Stimulated activated CD8-positive, alpha-beta memory T cell treated with anti-CD3 and anti-CD28 coated beads, Interleukin-12 subunit alpha, Interleukin-12 subunit beta, amount 100 ng/mL, for 4 hours (primary cell): Measurements from ENCODE around the gene IQGAP2.

ENCODE experiments used
- DNase-seq: peaks from one replicate; pipeline ENCODE4 v3.0.0-alpha.2; 2020; ENCODE audit warnings: low read depth

The IQGAP2 gene

GRCh38 chr5:76476474-76477038, 73.5 kb downstream of the IQGAP2 start:
- DNase-seq, result no peak

DNA sequence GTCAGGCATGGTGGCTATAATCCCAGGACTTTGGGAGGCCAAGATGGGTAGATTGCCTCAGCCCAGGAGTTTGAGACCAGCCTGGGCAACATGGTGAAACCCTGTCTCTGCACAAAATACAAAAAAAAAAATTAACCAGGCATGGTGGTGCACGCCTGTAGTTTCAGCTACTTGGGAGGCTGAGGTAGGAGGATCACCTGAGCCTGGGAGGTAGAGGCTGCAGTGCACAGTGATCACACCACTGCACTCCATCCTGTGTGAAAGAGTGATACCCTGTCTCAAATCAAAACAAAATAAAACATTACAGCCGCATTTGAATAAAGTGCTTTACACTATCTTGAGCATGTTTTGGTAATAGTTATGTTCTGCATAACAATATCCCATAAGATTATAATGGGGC, 74.0 kb downstream of the IQGAP2 start:
- DNase-seq, result no peak

GRCh38 chr5:76477571-76477970, 74.5 kb downstream of the IQGAP2 start:
- no peak for DNase-seq

- DNase-seq, result no peak
Measured at GRCh38 chr5:76479281-76479680, 76.2 kb downstream of the IQGAP2 start.

- DNase-seq, result no peak
Measured at GRCh38 chr5:76479973-76480667, 77.0 kb downstream of the IQGAP2 start.

DNA sequence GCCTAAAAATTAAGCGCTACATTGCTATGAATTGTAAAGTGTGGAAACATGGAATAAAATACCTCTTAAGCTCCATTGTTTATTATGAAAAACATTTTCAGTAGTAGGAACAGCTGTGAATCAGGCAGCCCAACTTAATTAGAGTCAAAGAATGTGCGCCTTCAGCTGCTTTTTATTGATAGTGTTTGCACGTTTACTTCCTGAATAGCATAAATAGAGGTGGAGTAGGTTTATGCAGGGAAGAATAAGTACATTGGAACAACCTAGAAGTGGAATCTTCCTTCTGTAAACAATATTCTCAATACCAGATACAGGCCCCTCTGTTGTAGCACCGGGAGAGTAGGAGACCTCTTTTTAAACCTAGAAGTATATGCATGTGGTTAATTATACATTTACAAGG, 79.9 kb downstream of the IQGAP2 start:
- DNase-seq, result no peak

GRCh38 chr5:76483433-76483832, 80.3 kb downstream of the IQGAP2 start:
- no peak for DNase-seq

- DNase-seq, result no peak
Measured at GRCh38 chr5:76483881-76484280, 80.8 kb downstream of the IQGAP2 start.

DNA sequence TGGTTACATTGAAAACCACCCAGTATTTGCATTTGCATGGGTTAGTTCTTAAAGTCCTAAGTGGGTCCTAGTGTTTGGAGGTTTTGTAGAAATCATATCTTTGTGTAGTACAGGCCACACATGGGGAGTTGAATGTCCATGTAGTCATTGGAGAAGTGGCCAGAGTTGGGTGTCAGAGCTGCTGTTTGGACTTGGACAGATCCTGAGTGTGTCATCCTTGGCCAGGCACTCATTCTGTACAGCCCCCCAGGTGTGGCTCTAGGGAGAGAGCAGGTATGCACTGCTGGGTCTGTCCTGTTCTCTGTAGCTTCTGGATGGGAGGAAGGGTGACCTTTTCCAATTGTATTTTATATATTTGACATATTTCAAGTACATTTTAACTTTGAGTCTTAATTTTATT, 82.4 kb downstream of the IQGAP2 start:
- DNase-seq, result no peak

DNA sequence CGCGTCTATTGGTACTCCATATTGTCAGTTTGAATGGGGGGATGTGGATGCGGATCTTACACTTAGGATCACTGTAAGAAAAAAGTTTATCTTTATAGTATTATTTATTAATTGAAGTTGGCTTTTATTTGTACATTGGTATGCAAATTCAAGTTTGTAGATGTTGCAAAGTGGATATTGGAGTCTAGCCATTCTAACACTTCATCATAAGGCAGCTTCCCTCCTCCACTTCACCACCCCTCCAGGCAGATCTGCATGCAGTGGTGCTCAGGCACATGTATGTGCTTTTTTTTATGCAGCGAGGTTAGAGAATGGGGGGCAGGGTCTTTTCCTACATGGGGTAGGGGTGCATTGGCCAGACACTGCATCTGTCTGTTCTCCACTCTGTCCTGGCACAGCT, 84.3 kb downstream of the IQGAP2 start:
- DNase-seq, result no peak

DNA sequence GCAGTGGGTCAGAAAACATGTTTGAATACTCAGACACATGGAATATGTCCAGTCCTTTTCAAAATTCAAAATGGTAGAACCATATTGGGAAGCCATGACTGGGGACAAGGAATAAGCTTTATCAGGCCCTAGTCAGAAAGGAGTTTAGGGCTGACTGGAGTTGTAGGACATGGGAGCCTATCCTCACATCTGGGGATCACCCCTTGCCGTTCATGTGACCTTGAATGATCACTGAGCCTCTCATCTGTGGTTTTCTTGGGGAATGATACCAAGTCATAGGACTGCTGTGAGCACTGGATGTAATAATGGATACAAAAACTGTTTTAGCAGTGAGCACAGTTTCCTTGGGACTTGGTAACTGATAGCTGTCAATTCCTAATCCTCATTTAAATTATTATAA, 84.7 kb downstream of the IQGAP2 start:
- DNase-seq, result no peak

DNA sequence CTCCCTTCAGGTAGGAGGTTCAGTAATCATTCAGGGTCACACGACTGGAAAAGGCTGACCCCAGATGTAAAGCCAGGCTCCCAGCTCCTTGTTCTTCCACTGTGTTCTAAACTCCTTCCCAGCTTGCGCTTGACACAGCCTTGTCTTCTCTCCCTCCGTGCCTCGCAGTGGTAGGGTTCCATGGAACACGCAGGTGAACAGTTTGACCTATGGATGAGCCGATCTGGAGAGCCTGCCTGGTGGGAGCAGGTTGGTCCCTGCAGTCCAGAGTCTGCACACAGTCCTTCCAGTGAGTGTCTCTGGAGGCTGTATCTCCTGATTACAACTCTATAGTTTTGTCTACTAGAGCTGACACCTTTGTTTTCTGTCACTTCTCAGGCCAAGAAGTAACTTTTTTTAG, 85.9 kb downstream of the IQGAP2 start:
- no peak for DNase-seq

GRCh38 chr5:76489877-76490688, 87.0 kb downstream of the IQGAP2 start:
- DNase-seq, result no peak

DNA sequence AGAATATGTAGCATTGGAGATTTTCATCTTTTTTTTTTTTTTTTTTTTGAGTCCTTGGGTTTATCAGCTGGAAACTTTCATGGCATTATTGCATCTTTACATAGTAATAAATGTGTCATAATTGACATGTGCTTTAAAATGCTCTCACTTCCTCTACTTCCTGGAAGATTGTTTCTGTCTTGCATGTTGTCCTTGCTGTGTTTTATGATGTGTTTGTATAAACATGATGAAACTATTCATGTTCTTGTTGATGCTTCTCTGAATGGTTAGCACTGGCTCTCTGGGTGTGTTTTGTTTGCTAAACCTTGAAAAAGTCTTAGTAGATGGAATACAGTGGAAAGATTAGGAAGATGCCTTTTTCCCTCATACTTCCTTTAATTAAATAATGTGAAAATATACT, 87.9 kb downstream of the IQGAP2 start:
- DNase-seq, result no peak

- no peak for DNase-seq
Measured at GRCh38 chr5:76492819-76493189, 89.7 kb downstream of the IQGAP2 start.

DNA sequence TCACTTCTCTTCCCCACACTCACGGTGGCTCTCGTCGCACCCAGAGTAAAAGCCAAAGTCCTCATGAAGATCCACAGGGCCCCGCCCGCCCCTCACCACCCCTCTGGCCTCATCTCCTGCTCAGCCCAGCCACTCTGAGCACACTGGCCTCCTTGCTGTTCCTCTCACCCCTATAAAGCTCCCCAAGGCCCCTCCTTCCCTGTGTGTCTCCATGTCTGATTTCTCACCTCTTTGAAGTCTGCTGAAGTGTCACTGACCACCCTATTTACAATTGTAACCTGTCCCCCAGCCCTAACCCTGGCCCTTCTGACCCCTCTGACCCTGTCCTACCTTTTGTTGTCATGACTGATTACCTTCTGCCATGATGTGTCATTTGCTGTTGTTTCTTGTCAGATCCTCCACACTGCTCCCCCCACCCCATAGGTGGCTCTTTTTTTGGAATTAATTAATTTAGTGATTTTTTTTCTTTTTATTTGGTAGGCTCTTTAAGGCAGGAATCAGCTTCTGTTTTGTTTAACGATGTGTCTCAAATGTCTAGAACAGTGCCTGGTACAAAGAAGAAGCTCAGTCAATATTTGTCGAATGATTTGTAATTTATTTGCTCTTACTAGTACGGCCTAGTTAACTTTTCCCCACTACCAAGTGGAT, 90.2 kb downstream of the IQGAP2 start:
- no peak for DNase-seq

DNA sequence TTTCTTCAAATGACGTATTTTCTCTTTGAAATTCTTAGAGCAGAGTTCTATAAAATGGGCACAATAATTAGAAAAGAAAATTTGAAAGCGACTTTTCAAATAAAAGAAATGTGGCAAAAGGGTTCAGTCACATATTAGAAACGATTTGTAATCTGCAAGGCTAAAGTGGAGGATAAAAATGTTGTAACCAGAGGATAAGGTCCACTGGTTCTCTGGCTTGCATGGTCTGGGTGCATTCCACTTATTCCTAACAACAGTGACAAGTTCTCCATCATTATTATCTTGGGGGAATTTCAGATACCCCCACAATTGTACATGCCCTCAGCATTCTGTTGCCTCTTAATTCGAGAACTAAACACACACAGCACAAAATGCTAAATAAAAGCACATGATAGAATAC, 91.1 kb downstream of the IQGAP2 start:
- no peak for DNase-seq

DNA sequence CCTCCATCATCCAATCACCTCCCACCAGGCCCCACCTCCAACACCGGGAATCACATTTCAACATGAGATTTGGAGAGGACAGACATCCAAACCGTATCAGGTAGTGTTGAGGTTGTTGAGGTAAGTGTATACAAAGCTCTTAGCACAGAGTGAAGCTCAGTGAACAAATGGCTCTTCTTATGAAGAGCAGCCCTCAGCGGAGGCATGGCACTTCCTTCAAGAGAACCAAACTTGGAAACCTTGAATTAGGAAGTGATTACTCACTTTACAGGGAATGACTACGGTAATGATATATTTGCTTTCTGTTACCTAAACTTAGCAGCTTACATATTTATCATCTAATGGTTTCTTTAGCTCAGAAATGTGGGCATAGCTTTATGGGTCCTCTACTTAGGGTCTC, 92.8 kb downstream of the IQGAP2 start:
- no peak for DNase-seq

GRCh38 chr5:76497065-76497460, 94.0 kb downstream of the IQGAP2 start:
- DNase-seq, result no peak

DNA sequence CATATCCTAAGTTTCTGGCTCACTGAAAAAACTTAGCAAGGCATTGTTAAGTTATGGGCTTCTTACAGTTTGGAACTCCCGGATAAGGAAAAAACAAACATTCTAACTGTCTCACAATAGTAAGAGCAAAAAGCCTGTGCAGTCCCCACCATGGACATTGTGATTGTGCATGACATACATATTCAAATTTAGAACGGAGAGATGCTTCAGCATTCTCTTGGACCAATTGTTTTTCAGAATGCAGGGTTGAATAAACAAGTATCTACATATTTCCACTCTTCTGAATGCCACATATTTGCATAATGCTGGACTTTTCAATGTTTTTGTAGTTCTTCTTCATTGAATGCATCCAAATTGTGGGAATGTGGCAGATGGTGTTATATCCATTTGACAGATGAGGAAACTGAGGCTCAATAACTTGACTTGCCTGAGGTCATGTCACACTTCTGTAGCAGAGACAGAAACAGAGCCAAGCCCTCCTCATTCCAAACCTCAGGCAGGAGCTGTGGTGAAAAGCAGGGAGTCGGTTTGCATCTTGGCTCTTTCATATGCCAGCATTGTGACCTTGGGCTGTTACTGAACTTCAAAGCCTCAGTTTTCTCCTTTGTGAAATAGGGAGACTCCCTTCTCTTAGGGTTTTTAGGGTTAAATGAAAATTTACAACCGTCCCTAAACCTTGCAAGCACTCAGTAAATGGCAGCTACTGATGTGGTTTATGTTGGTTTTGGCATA, 95.1 kb downstream of the IQGAP2 start:
- no peak for DNase-seq

DNA sequence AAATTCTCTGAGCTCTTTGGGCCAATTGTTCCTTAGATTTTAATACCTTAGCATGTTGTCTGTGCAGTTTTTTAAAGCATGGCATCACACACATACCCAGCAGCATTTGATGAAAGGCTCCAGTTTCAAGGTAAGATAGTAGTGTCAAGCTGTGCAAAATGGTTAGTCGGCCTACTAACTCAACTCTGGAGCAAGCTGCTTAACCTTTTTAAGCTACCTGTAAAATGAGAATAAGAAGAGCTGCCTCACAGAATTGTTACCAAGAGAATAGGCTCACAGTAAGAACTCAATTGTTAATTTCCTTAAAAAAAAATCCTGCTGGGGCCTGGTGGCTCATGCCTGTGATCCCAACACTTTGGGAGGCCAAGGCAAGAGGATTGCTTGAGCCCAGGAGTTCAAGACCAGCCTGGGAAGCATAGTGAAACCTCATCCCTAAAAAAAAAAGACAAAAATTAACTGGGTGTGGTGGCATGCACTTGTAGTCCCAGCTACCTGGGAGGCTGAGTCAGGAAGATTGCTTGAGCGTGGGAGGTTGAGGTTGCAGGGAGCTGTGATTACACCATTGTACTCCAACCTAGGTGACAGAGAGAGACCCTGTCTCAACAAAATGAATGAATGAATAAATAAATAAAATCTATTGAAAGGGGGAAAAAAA, 96.5 kb downstream of the IQGAP2 start:
- no peak for DNase-seq
